Fibroblast of lung (primary cell): Measurements from ENCODE around the gene GHR.

Experiments
- EZH2 ChIP-seq: IDR thresholded peaks from 2 replicates; pipeline ENCODE4 v1.5.1; 2012; ENCODE audit warnings: low read length, control low read depth, mild to moderate bottlenecking; ENCODE audit errors: missing control alignments
- TF ChIP-seq, protein P1 (sequence below), 2 donors: IDR thresholded peaks in 1 of 2; conservative IDR thresholded peaks in 1 of 2; 1 replicate in 1 of 2; 2 replicates in 1 of 2; pipeline ENCODE4 v1.5.1; 2011 to 2012; ENCODE audit warnings: low read length in 2 of 2, control low read depth in 1 of 2, inconsistent platforms in 1 of 2, low read depth in 1 of 2, mild to moderate bottlenecking in 1 of 2

DNA sequence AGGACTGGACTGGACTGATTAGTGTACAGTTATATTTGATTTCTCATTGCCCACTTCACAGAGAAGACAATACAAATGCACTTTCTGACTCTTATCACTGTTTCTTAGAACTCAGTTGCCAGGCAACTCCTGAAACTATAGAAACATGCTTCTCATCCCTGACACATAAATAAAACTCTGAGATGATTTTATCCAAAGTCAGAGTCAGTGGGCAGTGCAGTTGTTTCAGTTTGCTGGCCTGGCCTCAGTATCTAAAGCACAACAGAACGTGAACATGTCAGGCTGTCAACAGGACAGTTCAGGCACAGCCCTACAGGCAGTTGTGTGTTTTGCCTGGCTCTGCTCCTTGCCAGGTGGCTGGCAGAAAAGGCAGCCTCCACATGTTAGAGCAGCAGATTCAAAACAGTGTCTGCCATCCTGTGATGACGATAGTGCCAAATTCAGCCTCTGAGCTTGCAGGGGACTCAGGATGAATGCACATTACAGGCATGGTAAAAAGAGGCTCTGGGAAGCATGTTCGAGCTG lies 268.2 kb downstream of the GHR start:
- TF ChIP-seq, protein P1, sequence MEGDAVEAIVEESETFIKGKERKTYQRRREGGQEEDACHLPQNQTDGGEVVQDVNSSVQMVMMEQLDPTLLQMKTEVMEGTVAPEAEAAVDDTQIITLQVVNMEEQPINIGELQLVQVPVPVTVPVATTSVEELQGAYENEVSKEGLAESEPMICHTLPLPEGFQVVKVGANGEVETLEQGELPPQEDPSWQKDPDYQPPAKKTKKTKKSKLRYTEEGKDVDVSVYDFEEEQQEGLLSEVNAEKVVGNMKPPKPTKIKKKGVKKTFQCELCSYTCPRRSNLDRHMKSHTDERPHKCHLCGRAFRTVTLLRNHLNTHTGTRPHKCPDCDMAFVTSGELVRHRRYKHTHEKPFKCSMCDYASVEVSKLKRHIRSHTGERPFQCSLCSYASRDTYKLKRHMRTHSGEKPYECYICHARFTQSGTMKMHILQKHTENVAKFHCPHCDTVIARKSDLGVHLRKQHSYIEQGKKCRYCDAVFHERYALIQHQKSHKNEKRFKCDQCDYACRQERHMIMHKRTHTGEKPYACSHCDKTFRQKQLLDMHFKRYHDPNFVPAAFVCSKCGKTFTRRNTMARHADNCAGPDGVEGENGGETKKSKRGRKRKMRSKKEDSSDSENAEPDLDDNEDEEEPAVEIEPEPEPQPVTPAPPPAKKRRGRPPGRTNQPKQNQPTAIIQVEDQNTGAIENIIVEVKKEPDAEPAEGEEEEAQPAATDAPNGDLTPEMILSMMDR (conservative IDR thresholded peaks at IDR 0.05 in 1 of 2, IDR thresholded peaks at IDR 0.05 in 1 of 2; ENCODE audit: low read depth in 1 of 2, low read length in 2 of 2) = no peak
- no peak for TF ChIP-seq EZH2
